CD4-positive, alpha-beta T cell treated with Interleukin-17A for 4 hours (primary cell): ENCODE measurements around the gene DHRSX.
A peak's percentile ranks its signal among the peaks of the same experiment; 100 is the strongest.
"Not testable (repeated sequence)": the region's sequence is repeated elsewhere in the genome, so short reads cannot be mapped to it uniquely, and the experiment has no call there.

Experiments
- DNase-seq: peaks from one replicate; pipeline ENCODE4 v3.0.0-alpha.2; 2020; ENCODE audit warnings: mixed read lengths

Gene DHRSX, protein sequence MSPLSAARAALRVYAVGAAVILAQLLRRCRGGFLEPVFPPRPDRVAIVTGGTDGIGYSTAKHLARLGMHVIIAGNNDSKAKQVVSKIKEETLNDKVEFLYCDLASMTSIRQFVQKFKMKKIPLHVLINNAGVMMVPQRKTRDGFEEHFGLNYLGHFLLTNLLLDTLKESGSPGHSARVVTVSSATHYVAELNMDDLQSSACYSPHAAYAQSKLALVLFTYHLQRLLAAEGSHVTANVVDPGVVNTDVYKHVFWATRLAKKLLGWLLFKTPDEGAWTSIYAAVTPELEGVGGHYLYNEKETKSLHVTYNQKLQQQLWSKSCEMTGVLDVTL

DNA sequence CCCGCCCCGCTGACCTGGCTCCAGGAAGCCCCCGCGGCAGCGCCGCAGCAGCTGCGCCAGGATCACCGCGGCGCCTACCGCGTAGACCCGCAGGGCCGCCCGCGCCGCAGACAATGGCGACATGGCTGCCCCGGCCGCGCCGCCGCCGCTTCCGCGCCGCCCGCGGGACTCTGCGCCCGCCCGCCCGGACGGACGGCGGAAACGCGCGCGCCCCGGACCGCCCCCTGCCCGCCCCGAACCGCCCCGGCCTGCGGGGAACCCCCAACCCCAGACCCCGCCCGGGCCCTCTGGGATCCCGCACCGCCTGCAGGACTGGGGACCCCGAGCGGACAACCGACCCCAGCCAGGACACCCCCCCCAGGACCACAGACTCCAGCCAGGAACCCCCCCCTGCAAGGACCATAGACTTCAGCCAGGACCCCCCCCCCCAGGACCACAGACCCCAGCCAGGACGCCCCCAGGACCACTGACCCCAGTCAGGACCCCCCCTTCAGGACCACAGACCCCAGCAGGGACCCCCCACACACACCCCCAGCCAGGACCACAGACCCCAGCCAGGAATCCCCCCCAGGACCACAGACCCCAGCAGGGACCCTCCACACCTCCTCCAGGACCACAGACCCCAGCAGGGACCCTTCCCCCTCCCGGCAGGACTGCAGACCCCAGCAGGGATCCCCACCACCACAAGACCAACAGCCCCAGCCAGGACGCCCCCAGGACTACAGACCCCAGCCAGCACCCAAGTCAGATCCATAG, at the start of gene DHRSX, which contains the start of gene ZBED1:
TSS of gene DHRSX (minus strand) at position 174 of the 756 bp plus-strand sequence. CDS start at position 123, 51 bp downstream.
TSS of gene ZBED1 (minus strand) at position 174 of the 756 bp plus-strand sequence. CDS start 10,257 bp downstream, outside the sequence.
- DNase-seq = peak; percentile 67

DNA sequence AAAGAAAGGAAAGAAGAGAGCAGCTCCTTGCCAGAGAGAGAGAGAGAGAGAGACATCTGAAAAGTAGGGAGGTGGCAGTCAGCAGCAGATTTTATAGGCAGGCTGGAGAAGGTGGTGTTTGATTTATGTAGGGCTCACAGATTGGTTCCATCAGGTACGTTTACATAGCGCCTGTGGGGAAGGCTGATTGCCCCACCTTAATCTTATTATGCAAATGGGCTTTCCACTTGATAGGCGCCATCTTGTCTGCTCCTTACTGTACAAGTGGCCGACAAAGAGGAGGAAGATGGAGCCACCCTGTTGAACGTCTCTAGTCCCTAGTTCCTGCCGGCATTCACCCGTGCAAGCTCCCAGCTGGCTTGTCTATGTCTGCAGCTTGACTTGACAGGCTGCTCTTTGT, 49.1 kb upstream of the DHRSX start:
- DNase-seq = no peak

DNA sequence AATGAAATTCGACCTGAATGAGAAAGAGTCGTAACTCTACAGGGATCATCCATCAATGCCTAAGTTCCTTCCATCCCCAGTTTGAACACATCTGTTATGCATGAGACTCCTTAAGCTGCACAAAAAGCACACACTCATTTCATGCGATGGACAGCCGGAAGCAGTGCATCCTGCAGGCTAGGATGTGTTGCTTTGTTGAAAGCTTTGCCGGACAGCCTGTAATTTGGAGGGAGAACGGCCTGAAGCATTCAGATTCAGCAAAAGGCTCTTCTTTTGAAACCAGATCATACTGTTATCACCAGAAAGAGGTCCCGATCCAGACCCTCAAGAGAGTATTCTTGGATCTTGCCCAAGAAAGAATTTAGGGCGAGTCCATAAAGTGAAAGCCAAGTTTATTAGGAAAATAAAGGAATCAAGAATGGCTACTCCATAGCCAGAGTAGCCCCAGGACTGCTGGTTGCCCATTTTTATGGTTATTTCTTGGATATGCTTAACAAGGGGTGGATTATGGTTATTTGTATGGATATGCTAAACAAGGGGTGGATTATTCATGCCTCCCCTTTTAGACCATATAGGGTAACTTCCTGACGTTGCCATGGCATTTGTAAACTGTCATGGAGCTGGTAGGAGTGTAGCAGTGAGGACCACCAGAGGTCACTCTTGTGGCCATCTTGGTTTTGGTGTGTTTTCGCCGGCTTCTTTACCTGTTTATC, 48.1 kb upstream of the DHRSX start:
- no peak for DNase-seq

DNA sequence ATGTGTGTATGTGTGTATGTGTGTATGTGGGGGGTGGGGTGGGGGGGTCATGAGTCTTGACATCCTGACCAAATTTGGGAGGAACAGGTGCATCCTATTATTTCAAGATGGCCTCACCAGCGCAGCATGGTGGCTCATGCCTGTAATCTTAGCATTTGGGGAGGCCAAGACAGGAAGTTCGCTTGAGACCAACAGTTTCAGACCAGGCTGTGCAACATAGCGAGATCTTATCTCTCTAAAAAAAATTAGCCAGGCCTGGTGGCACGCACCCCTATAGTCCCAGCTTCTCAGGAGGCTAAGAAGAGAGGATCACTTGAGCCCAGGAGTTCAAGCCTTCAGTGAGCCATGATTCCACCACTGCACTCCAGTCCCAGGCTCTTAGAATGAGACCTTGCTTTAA, 47.0 kb upstream of the DHRSX start:
- no peak for DNase-seq

DNA sequence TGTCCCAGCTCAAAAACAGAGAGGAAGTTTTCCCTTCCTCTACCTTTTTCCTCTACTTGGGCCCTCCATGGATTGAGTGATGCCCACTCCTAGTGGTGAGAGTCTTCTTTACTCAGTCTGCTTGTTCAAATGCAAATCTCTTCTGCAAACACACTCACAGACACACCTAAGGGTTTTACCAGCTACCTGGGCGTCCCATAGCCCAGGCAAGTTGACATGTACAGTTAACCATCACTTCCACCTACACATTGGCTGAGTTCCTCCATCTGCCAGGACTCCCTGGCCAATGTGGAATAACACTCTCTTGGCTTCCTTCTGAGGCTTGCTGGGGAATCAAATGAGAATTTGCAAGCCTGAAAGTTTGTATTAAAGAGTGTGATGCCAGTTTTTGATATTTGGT, 45.7 kb upstream of the DHRSX start:
- no peak for DNase-seq

DNA sequence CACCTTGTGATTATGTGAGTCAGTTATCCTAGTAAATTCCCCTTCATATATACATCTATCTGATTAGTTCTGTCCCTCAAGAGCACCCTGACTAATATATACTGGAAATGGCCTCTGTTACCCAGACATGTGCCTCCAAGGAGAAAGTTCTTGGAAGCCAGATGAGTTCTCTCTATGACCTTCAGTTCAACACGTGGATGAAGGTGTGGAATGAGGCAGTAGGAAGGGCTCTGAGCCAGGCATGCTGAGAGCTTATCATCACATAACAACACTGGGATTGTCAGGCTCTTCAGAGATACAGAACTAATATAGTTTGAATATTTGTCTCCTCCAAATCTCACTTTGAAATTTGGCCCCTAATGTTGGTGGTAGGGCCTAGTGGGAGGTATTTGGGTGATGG, 44.4 kb upstream of the DHRSX start:
- DNase-seq = no peak

DNA sequence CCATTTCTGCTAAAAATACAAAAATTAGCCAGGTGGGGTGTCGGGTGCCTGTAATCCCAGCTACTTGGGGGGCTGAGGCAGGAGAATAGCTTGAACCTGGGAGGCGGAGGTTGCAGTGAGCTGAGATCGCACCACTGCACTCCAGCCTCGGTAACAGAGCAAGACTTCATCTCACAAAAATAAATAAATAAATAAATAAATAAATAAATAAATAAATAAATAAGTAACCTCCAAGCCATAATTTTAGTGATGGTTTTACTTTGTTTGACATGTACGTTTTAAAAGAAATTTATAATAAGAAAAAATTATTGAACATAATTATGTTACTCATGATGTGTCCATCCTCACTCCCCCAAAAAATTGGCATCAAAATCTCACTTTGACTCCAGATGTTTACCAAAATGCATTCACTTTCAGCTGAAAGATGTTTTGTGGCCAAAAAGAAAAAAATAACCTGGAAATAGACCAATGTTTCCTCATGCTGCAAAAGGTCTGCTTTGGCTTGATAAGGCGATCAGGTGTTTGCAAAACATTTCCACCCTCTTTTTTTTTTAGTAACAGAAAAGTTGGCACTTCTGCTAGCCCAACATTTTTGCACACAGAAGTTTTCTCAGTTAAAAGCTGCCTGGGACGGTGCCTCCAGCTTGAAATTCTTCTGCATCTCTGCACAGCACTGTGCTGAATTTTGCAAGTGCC, 42.2 kb upstream of the DHRSX start:
- no peak for DNase-seq

DNA sequence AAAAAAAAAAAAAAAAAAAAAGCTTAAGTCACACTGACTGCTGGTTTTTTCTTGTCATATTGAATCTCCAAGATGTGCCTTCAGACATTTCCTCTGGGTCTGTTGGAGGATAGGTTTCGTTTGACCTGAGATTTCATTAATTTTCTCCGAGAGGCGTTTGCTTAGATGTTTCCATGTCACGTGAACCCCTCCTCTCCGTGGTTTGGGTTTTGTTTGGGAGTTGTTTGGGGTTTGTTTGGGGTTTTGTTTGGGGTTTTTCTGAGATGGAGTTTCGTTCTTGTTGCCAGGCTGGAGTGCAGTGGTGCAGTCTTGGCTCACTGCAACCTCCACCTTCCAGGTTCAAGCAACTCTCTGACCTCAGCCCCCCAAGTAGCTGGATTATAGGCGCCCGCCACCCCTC, 40.8 kb upstream of the DHRSX start:
- DNase-seq = no peak

DNA sequence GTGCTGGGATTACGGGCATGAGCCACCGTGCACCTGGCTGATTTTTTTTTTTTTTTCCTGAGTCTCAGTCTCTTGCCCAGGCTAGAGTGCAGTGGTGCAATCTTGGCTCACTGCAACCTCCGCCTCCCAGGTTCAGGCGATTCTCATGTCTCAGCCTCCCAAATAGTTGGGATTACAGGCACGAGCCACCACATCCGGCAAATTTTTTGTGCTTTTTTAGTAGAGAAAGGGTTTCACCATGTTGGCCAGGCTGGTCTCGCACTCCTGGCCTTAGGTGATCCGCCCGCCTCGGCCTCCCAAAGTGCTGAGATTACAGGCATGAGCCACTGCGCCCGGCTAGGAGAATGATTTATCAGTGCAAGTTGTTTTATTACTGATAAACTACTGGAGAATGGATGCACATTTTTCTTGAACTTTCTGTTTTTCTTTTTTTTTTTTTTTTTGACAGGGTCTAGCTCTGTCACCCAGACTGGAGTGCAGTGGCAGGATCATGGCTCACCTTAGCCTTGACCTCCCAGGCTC, 39.7 kb upstream of the DHRSX start:
- no peak for DNase-seq

DNA sequence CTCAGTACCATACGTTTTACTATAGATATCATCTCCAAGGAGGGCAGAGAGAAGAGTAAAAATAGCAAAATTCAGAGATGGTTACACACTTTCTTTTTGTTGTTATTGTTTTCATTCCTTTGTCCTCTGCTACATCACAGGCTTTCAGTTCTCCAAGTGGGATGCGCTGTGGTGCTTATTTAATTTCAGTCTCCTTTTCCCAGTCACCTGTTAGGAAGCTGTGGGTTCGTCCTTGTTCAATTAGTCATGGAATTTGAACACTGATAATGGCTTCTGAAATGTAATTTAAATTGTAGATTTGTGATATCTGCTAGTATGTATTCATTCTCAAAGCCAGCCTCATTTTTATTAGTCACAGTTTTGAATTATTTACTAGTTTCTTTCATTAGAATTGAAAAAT, 38.8 kb upstream of the DHRSX start:
- DNase-seq = no peak

DNA sequence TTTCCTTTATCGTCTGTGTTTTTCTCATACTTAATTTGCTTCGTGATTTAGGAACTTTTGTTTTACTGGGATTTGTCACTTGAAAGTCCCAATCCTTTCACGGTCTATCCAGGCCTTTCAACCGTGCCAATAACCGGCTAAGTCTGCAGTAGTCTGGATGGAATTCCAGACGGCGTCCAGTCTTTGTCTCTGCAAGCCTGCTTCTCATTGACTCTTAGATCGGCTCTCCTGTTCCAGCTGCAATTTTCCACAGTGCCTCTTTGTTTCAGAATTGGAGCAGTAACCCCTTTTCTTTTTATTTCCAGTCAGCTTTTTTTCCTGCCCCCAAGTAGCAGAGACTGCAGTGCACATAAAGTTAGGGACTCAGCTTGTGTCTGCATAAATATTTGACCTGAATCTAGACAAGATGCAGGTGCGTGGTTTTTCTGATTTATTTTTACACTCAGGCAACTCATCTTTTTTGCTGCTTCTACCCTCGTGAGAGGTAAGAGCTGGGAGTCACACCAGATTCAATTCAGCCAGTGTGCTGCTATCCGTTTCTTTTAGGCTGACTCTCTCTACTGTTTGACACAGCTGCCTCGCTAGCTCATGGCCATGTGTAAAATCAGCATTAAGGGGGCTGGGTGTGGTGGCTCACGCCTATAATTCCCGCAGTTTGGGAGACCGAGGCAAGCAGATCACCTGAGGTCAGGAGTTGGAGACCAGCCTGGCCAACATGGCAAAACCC, 37.4 kb upstream of the DHRSX start:
- DNase-seq = no peak

DNA sequence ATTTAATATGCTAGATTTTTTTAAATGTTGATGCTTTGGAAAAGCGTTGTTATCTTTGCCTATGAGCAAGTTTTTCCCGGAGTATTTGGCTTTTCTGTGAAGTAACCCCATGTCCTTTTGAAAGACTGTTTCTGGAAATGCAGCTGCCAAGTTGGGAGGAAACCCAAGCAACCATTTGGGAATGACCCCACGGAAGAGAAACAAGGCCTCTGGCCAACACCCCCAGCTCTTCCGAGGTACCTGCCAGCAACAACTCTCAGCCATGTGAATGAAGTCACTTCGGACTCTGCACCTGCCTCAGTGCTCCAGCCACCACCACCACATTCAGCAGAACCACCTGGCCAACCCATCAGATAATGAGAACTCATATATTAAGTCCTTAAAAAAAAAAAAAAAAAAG, 36.2 kb upstream of the DHRSX start:
- no peak for DNase-seq

DNA sequence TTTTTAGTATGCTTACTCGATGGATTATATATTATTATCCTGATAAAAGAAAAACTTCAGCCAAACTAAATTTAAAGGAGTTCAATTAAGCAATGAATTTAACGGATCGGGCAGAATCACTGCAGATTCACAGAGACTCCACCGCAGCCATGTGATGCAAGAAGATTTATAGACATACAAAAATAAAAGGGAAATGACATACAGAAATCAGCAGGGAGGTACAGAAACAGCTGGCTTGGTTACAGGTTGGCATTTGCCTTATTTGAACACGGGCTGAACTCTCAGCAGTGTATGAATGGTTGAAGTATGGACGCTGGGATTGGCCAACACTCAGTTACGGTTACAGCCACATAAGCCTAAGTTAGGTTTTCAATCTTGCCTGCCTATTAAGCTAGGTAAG, 35.4 kb upstream of the DHRSX start:
- DNase-seq = no peak

DNA sequence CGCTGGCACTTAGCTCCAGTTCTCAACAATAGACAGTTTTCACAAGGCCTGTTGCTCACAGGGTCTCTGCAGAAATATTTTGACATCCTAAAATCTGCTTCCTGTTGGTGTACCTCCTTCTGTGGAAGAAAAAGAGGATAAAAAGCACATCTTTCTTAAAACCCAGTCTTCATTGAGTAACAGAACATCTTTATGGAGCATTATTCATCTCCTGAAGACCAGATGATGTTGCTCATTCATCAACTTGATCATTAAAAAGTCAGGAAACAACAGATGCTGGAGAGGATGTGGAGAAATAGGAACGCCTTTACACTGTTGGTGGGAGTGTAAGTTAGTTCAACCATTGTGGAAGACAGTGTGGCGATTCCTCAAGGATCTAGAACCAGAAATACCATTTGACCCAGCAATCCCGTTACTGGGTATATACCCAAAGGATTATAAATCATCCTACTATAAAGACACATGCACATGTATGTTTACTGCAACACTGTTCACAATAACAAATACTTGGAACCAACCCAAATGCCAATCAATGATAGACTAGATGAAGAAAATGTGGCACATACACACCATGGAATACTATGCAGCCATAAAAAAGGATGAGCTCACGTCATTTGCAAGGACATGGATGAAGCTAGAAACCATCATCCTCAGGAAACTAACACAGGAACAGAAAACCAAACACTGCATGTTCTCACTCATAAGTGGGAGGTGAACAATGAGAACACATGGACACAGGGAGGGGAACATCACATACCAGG, 33.7 kb upstream of the DHRSX start:
- not testable (repeated sequence) for DNase-seq

DNA sequence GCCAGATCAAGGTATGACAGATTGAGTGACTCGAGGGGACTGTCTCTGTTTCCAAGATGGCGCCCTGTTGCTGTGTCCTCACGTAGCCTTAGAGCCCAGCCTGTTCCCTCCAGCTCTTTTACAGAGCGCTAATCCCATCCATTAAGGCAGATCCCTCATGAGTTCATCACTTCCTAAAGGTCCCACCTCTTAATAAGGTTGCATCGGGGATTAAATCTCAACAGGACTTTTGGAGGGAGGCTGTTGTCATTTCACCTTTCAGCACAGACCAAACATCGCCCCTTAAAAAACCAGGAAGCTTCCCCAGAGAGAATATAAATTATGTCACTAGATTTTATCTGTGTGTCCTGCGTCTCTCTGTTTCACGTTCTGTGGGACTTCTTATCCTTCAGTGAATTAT, 32.6 kb upstream of the DHRSX start:
- DNase-seq = no peak

DNA sequence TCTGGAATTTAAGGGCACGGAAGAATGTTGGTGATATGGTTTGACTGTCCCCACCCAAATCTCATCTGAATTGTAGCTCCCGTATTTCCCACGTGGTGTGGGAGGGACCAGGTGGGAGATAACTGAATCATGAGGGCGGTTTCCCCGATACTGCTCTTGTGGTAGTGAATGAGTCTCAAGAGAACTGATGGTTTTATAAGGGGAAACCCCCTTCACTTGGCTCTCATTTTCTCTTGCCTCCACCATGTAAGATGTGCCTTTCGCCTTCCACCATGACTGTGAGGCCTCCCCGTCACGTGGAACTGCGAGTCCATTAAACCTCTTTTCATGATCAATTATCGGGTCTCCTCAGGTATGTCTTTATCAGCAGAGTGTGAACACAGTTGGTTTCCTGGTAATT, 25.6 kb upstream of the DHRSX start:
- no peak for DNase-seq

DNA sequence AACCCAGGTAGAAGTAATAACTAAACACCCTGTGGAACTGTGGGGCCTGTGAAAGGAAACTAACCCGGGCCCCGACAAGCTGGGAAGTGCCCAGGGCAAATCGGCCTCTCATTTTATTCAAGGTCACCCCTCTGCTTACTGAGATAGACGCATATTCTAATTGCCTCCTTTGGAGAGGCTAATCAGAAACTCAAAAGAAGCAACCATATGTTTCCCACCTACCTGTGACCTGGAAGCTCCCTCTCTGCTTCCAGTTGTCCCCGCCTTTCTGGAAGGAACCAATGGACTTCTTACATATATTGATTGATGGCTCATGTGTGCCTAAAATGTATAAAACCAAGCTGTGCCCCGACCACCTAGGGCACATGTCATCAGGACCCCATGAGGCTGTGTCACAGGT, 23.1 kb upstream of the DHRSX start:
- no peak for DNase-seq

DNA sequence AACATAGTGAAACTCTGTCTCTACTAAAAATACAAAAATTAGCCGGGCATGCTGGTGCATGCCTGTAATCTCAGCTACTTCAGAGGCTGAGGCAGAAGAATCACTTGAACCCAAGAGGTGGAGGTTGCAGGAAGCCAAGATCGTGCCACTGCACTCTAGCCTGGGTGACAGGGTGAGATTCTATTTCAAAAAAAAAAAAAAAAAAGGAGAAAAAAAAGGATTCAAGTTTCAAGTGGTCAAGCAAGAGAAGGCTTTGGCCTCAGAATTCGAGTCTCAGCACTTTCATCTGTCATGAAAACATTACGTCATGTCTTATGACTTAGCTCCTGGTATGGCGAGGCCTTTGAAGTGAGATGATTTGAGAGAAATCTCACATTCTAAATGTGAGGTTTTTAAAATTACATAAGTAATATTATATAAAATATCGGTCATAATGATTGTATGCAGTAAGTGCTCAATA, 21.2 kb upstream of the DHRSX start:
- DNase-seq = no peak

DNA sequence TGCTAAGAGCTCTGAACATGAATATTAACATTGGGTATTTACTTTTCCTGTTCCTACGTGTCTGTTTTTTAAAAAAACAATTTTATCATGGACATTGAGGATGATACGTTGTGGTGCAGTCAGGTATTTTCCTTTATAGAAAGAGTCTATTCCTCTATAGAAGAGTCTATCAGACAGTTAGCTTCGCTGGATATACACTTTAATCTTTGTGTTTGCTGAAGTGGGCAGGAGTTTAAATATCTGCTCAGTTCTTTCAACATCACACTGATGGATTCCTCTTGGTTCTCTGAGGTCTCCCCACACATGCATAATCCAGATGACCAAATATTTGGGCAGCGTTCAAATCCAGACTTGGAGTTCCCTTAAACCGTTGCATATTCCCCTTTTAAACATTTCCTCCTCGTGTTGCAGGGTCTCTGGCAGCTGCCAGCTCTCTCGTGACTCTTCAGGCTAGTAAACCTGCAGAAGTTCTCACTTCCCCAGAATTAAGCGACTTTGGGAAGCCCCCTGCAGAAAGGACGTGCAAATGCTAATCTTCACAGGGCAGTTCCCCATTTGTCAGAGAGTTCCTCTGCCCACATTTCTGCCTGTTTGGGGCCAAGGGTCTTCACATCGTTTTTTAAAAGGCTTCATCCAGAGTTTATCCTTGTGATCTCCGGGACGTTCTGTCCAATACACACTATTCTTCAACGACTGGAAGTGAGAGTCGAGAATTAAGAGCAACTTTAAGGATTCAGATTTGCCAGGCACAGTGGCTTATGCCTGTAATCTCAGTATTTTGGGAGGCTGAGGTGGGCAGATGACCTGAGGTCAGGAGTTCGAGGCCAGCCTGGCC, 20.5 kb upstream of the DHRSX start:
- DNase-seq = no peak

DNA sequence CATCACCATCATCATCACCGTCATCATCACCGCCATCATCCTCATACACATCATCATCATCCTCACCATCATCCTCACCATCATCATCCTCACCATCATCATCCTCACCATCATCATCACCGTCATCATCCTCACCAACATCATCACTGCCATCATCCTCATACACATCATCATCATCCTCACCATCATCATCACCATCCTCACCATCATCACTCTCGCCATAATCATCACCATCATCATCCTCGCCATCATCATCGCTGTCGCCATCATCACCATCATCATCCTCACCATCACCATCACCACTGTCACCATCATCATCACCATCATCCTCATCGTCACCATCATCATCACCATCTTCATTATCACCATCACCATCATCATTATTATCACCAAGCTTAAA, 19.8 kb upstream of the DHRSX start:
- no peak for DNase-seq
